GM12878 (cell line): ENCODE measurements around the gene SRP72.

ENCODE experiments used
- ELK1 ChIP-seq: IDR thresholded peaks from 2 replicates; pipeline ENCODE4 v1.6.1; 2012; ENCODE audit warnings: low read depth, low read length, improper control_type of control experiment
- GABPA ChIP-seq: IDR thresholded peaks from 2 replicates; pipeline ENCODE4 v1.6.1; 2014; ENCODE audit warnings: antibody characterized with exemption, low read depth, mild to moderate bottlenecking, inconsistent platforms
- TF ChIP-seq, protein P1 (sequence below), 3 experiments: IDR thresholded peaks in 2 of 3; conservative IDR thresholded peaks in 1 of 3; 2 replicates each; pipeline ENCODE4 v1.5.1; 2011; ENCODE audit warnings: low read depth in 3 of 3, low read length in 3 of 3, mild to moderate bottlenecking in 3 of 3, control low read depth in 2 of 3, moderate library complexity in 2 of 3, inconsistent platforms in 1 of 3, mixed read lengths in 1 of 3; ENCODE audit not compliant: control insufficient read depth in 2 of 3, insufficient read depth in 1 of 3; ENCODE audit errors: extremely low read depth in 1 of 3

GRCh38 chr4:56444719-56445118 lies 22.7 kb upstream of the SRP72 start:
- no peak for TF ChIP-seq GABPA
- TF ChIP-seq ELK1: no peak
- TF ChIP-seq, protein P1, sequence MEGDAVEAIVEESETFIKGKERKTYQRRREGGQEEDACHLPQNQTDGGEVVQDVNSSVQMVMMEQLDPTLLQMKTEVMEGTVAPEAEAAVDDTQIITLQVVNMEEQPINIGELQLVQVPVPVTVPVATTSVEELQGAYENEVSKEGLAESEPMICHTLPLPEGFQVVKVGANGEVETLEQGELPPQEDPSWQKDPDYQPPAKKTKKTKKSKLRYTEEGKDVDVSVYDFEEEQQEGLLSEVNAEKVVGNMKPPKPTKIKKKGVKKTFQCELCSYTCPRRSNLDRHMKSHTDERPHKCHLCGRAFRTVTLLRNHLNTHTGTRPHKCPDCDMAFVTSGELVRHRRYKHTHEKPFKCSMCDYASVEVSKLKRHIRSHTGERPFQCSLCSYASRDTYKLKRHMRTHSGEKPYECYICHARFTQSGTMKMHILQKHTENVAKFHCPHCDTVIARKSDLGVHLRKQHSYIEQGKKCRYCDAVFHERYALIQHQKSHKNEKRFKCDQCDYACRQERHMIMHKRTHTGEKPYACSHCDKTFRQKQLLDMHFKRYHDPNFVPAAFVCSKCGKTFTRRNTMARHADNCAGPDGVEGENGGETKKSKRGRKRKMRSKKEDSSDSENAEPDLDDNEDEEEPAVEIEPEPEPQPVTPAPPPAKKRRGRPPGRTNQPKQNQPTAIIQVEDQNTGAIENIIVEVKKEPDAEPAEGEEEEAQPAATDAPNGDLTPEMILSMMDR (IDR thresholded peaks at IDR 0.05 in 2 of 3, conservative IDR thresholded peaks at IDR 0.05 in 1 of 3; ENCODE audit: control insufficient read depth in 2 of 3, extremely low read depth in 1 of 3, insufficient read depth in 1 of 3, low read depth in 3 of 3, low read length in 3 of 3): no peak
